GM23338 (cell line): Measurements from ENCODE around the gene FMO1. TPM values are rescaled to one million over a fixed set of nuclear protein-coding genes. Genes with fewer than 3 reads are reported as not detected.

ENCODE experiments used
- ATAC-seq: fragments of 200-7000 bp; cut with Tn5 transposase; 3 replicates; pipeline ENCODE4 v1.9.1; 2020
- DNase-seq: peaks from one replicate; pipeline ENCODE4 v3.0.0-alpha.2; 2015; ENCODE audit warnings: low spot score
- H2AFZ ChIP-seq: fragments of 200-600 bp; sonication (generic); 2 replicates; pipeline ENCODE4 v1.8.0; 2016; ENCODE audit warnings: antibody characterized with exemption, mild to moderate bottlenecking, moderate library complexity
- H3F3A ChIP-seq: fragments of 200-600 bp; sonication (generic); replicated peaks from 2 replicates; pipeline ENCODE4 v1.8.0; 2017; ENCODE audit warnings: antibody characterized with exemption, mixed run types, low read depth
- H3K27ac ChIP-seq: fragments of 200-600 bp; sonication (generic); 2 replicates; pipeline ENCODE4 v1.6.1; 2016; ENCODE audit warnings: low read depth
- H3K27me3 ChIP-seq: fragments of 200-600 bp; sonication (generic); 2 replicates; pipeline ENCODE4 v1.8.0; 2016; ENCODE audit warnings: mild to moderate bottlenecking, mixed run types, moderate library complexity; ENCODE audit not compliant: insufficient read depth
- H3K36me3 ChIP-seq: fragments of 200-600 bp; sonication (generic); 2 replicates; pipeline ENCODE4 v1.8.0; 2016; ENCODE audit warnings: mild to moderate bottlenecking; ENCODE audit not compliant: insufficient read depth
- H3K4me1 ChIP-seq: fragments of 200-600 bp; sonication (generic); 2 replicates; pipeline ENCODE4 v1.8.0; 2016; ENCODE audit warnings: mild to moderate bottlenecking, moderate library complexity; ENCODE audit not compliant: insufficient read depth
- H3K4me2 ChIP-seq: fragments of 200-600 bp; sonication (generic); 2 replicates; pipeline ENCODE4 v1.7.1; 2017; ENCODE audit warnings: mixed run types
- H3K4me3 ChIP-seq: fragments of 200-600 bp; sonication (generic); 2 replicates; pipeline ENCODE4 v1.6.1; 2016; ENCODE audit warnings: mixed run types
- H3K79me2 ChIP-seq: fragments of 200-600 bp; sonication (generic); replicated peaks from 2 replicates; pipeline ENCODE4 v1.8.0; 2017; ENCODE audit warnings: mild to moderate bottlenecking; ENCODE audit not compliant: insufficient read depth
- H3K9me2 ChIP-seq: fragments of 200-600 bp; sonication (generic); 2 replicates; pipeline ENCODE4 v1.8.0; 2017; ENCODE audit not compliant: insufficient read depth
- H4K20me1 ChIP-seq: fragments of 200-600 bp; sonication (generic); replicated peaks from 2 replicates; pipeline ENCODE4 v1.8.0; 2017; ENCODE audit warnings: mild to moderate bottlenecking; ENCODE audit not compliant: insufficient read depth
- H3K27ac Mint-ChIP-seq: 2 replicates; pipeline ENCODE4 v1.8.0; 2020; ENCODE audit warnings: inconsistent platforms, mild to moderate bottlenecking, moderate library complexity, mixed read lengths
- H3K27me3 Mint-ChIP-seq: 3 replicates; pipeline ENCODE4 v1.8.0; 2022; ENCODE audit warnings: low read depth, mild to moderate bottlenecking, moderate library complexity, mixed read lengths, inconsistent platforms; ENCODE audit not compliant: insufficient read depth, poor library complexity
- H3K36me3 Mint-ChIP-seq: 3 replicates; pipeline ENCODE4 v1.8.0; 2021; ENCODE audit warnings: low read depth, mild to moderate bottlenecking, inconsistent platforms, moderate library complexity, mixed read lengths
- H3K4me1 Mint-ChIP-seq: 3 replicates; pipeline ENCODE4 v1.8.0; 2020; ENCODE audit warnings: mild to moderate bottlenecking, inconsistent platforms, mixed read lengths
- H3K4me3 Mint-ChIP-seq: 3 replicates; pipeline ENCODE4 v1.8.0; 2021; ENCODE audit warnings: moderate library complexity, mild to moderate bottlenecking, inconsistent platforms, mixed read lengths
- H3K9me3 Mint-ChIP-seq: 3 replicates; pipeline ENCODE4 v1.8.0; 2020; ENCODE audit warnings: moderate library complexity, mild to moderate bottlenecking, inconsistent platforms, mixed read lengths
- CREB1 ChIP-seq: fragments of 250-450 bp; sonication (Bioruptor Pico); IDR thresholded peaks from 2 replicates; pipeline ENCODE4 v1.5.0; 2020; ENCODE audit warnings: low read depth, mild to moderate bottlenecking, moderate library complexity
- CTCF ChIP-seq, 2 experiments: fragments of 200-600 bp in 1 of 2; sonication (generic) in 1 of 2; conservative IDR thresholded peaks; 2 replicates each; pipeline versions ENCODE4 v1.5.1 to v1.6.1; 2016 to 2017; ENCODE audit warnings: antibody characterized with exemption in 2 of 2, low read depth in 2 of 2, mild to moderate bottlenecking in 2 of 2, moderate library complexity in 1 of 2
- ETS1 ChIP-seq: IDR thresholded peaks from 2 replicates; pipeline ENCODE4 v1.6.1; 2016; ENCODE audit warnings: antibody characterized with exemption
- EZH2 ChIP-seq: fragments of 200-600 bp; sonication (generic); IDR thresholded peaks from one replicate; pipeline ENCODE4 v1.8.0; 2017; ENCODE audit warnings: antibody characterized with exemption, mild to moderate bottlenecking, low read depth; ENCODE audit not compliant: unreplicated experiment
- EZH2phosphoT487 ChIP-seq: fragments of 200-600 bp; sonication (generic); IDR thresholded peaks from one replicate; pipeline ENCODE4 v1.8.1; 2018; ENCODE audit warnings: antibody characterized with exemption; ENCODE audit not compliant: unreplicated experiment
- JUNB ChIP-seq: IDR thresholded peaks from one replicate; pipeline ENCODE4 v1.6.1; 2016; ENCODE audit warnings: antibody characterized with exemption; ENCODE audit not compliant: unreplicated experiment
- NANOG ChIP-seq: IDR thresholded peaks from 2 replicates; pipeline ENCODE4 v1.6.1; 2016; ENCODE audit warnings: antibody characterized with exemption, borderline replicate concordance
- POLR2AphosphoS5 ChIP-seq: IDR thresholded peaks from 2 replicates; pipeline ENCODE4 v1.6.1; 2016; ENCODE audit warnings: antibody characterized with exemption, low read depth
- REST ChIP-seq: IDR thresholded peaks from one replicate; pipeline ENCODE4 v1.6.1; 2018; ENCODE audit warnings: antibody characterized with exemption; ENCODE audit not compliant: unreplicated experiment
- STAT1 ChIP-seq: IDR thresholded peaks from one replicate; pipeline ENCODE4 v1.6.1; 2016; ENCODE audit warnings: antibody characterized with exemption; ENCODE audit not compliant: unreplicated experiment
- ZNF114 ChIP-seq: fragments of 250-450 bp; sonication (Bioruptor Pico); IDR thresholded peaks from 2 replicates; pipeline ENCODE4 v1.5.0; 2020; ENCODE audit warnings: mild to moderate bottlenecking, moderate library complexity
- ZNF331 ChIP-seq: fragments of 250-450 bp; sonication (Bioruptor Pico); IDR thresholded peaks from 2 replicates; pipeline ENCODE4 v1.5.0; 2020; ENCODE audit warnings: low read depth, mild to moderate bottlenecking, moderate library complexity
- polyA plus RNA-seq: library from polyadenylated mRNA; unstranded; fragments of >200 nt; fragmentation: Nextera tagmentation; extraction: Ambion mirVana; gene quantifications from 2 replicates; pipeline ENCODE4 v1.2.1, GENCODE V29; 2016
- total RNA-seq: library from RNA; depleted of rRNA; stranded (reverse); fragments of >200 nt; shearing (Covaris generic); gene quantifications from 2 replicates; pipeline ENCODE4 v1.2.3, GENCODE V29; 2014

FMO1 gene
- total and polyA plus RNA-seq, 2 experiments from 2014 or later: 0.19 TPM; not detected in 1

- TF ChIP-seq REST (no peak), CTCF (conservative IDR thresholded peaks at IDR 0.05; ENCODE audit: low read depth in 2 of 2) (no peak), EZH2 (no peak), STAT1 (no peak), ZNF331 (CRISPR knock-in tag) (no peak), JUNB (no peak), CREB1 (CRISPR knock-in tag) (no peak)
These were observed 30.4 kb upstream of the FMO1 start (continued) for GRCh38 chr1:171217658-171218443.

- Mint-ChIP-seq H3K9me3 (peaks cover 25% of the 10 kb centered on the region), H3K4me1 (peaks cover 49% of the 10 kb centered on the region), H3K4me3 (no peak overlapping the region), H3K27ac (no peak overlapping the region), H3K27me3 (peaks cover 2% of the 10 kb centered on the region), H3K36me3 (peaks cover 19% of the 10 kb centered on the region; the same call in 2 of the 3 replicates)
- 0 out of 2 replicates have a peak, but pooled peaks cover 3% of the 10 kb centered on the region for H3K9me2 ChIP-seq
- H3K79me2 ChIP-seq: no peaks in the 10 kb centered on the region
- peaks cover 41% of the 10 kb centered on the region for H3K4me1 ChIP-seq
- DNase-seq (peak; percentile 21), ATAC-seq (no peak)
- 0 out of 2 replicates have a peak overlapping the region, but pooled peaks have one; percentile 22 for H3K4me2 ChIP-seq
- no peaks in the 10 kb centered on the region for H3F3A ChIP-seq
- H3K27ac ChIP-seq: peak overlapping the region; percentile 98
- H3K4me3 ChIP-seq: no peak overlapping the region
- no peaks in the 10 kb centered on the region for H3K36me3 ChIP-seq
- no peaks in the 10 kb centered on the region for H4K20me1 ChIP-seq
- no peak overlapping the region for H2AFZ ChIP-seq
- H3K27me3 ChIP-seq: no peaks in the 10 kb centered on the region
- TF ChIP-seq ZNF114 (CRISPR knock-in tag) (no peak), CTCF (conservative IDR thresholded peaks at IDR 0.05; ENCODE audit: low read depth in 2 of 2) (no peak), JUNB (no peak), CREB1 (CRISPR knock-in tag) (no peak), ZNF331 (CRISPR knock-in tag) (no peak), POLR2AphosphoS5 (no peak), NANOG (no peak), STAT1 (no peak), ETS1 (no peak), EZH2phosphoT487 (no peak), EZH2 (no peak)
These were observed 29.6 kb upstream of the FMO1 start for GRCh38 chr1:171218661-171219060.
